WTC11 (cell line): ENCODE data around the gene HSPG2.

Experiments
- CTCF ChIP-seq: fragments of 200-600 bp; IDR thresholded peaks from 2 replicates; pipeline ENCODE4 v1.8.0; 2022; ENCODE audit warnings: antibody characterized with exemption
- FOXP1 ChIP-seq: sonication (generic); formaldehyde crosslinking; IDR thresholded peaks from 2 replicates; pipeline ENCODE4 v1.8.0; 2022; ENCODE audit warnings: missing genetic modification reagents, mild to moderate bottlenecking, moderate library complexity, borderline replicate concordance
- GRHL2 ChIP-seq: fragments of 250-450 bp; sonication (Bioruptor Pico); IDR thresholded peaks from 2 replicates; pipeline ENCODE4 v1.8.0; 2022; ENCODE audit warnings: mild to moderate bottlenecking, moderate library complexity; ENCODE audit not compliant: insufficient replicate concordance, severe bottlenecking
- MAX ChIP-seq: sonication (generic); formaldehyde crosslinking; IDR thresholded peaks from 2 replicates; pipeline ENCODE4 v1.8.0; 2022; ENCODE audit warnings: mild to moderate bottlenecking, missing genetic modification reagents
- ZNF532 ChIP-seq: fragments of 250-450 bp; sonication (Bioruptor Pico); IDR thresholded peaks from 2 replicates; pipeline ENCODE4 v1.9.0; 2021; ENCODE audit warnings: mild to moderate bottlenecking, borderline replicate concordance

GRCh38 chr1:21774835-21775549 is 162.1 kb downstream of the HSPG2 start:
- TF ChIP-seq MAX (CRISPR knock-in tag) (no peak), CTCF (no peak), ZNF532 (CRISPR knock-in tag) (no peak), FOXP1 (no peak), GRHL2 (CRISPR knock-in tag) (no peak)
